NOMO-1 treated with DMSO at 0.1 percent for 48 hours (cell line): Measurements from ENCODE around the gene EIF5B.

Experiments used
- DNase-seq: peaks from one replicate; lab custom pipeline; 2025; ENCODE audit not compliant: unreplicated experiment; lab: John Stamatoyannopoulos, UW

The EIF5B gene

DNA sequence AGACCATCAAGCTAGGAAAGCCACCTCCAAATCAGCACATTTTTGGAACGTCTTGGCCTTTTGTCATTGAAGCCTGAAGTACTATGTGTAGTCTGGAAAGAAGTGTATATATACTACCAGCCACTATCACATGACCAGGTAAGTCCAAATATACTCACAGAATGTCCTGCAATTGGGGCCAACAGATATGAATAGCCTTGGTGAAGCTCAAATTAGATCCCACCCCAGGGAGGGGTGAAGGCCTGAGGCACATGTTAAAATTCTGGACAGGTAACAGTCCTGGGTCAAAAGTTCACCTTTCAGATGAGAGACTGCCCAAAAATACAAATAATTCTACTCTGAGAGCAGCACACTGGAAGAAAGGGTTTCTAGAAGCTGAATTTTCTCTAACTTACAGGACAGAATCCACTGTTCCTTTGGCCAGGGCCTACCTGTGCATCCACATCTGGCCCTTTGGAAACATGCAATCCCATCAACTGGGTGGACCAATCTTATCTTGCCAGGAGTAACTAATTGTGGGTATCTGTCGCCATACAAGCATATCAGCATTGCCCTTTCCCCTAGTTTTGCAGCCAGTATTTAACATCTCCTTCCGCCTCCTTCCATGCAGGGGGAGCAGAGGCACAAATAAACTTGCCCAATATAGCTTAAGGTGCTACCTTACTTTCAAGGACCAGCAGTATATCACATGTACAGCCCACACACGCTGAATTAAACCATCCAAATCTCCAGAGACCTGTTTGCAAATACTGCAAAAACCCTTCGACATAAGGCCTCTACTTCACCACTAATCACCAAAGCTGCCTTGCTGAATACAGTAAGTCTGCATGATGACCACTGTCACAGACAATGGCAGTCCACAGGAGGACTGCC lies 67.8 kb downstream of the EIF5B start:
- no peak for DNase-seq

DNA sequence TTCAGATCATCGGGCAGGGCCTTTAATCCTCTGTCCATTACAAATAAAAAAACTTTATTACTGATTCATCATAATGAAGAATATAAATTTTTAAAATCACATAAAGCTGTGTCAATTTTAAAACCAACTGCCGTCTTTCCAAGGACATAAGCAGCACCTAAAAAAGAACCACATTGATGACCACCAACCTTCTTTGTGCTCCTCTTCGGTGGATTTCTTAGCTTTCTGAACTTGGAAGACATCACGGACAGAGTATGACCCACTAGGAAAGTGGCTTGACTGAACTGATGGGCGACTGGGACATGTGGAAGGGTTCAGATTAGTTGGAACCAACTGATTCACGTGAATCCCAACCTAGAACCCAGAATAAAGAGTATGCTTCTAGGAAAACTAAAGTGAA lies 68.9 kb downstream of the EIF5B start:
- DNase-seq = no peak

DNA sequence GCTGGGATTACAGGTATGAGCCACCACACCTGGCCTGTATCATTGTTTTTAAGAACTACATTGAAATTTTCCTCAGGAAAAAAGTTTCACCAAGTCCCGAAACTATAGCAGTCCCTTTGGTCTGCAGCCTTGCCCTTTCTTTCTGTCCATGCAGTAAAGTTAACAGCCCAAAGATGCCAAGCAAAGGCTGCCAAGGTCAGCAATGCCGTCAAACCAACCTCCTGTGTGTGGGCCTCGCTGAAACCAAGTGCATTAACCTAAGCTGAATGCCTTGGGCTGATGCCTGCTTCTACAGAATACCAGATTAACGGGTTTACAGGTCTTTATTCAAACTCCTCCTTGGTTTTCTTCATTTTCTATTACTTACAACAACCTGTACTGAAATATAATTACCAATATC lies 73.1 kb downstream of the EIF5B start:
- DNase-seq = no peak

DNA sequence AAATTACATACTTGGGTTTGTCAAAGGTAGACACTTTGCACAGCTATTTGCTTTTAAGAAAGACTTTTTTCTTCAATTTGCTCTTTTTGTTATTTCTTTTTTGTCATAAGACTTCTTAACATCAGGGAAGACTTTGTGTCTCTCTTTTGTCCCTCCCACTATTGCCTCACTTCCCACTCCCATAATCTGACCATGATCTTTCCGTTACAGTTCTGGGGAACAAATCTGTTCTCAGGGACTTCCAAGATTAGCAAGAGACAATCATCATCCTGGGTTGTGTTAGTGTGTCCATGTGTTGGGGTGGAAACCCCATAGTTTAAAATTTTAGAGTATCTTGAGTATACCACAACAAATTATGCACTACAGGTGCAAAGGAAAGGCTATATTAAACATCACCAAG lies 77.4 kb downstream of the EIF5B start:
- DNase-seq = no peak

DNA sequence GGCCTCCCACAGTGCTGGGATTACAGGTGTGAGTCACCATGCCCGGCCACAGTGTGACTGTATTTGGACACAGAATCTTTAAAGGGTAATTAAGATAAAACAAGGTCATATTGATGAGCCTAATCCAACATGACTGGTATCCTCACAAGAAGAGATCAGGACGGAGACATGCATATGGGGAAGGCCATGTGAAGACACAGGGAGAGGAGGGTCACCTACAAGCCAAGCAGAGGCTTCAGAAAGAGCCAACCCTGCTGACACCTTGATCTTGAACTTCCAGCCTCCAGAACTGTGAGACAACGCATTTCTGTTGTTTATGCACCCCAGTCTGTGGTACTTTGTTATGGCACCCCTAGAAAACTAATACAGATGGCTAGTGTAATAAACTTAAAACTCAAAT lies 80.2 kb downstream of the EIF5B start:
- DNase-seq = no peak

DNA sequence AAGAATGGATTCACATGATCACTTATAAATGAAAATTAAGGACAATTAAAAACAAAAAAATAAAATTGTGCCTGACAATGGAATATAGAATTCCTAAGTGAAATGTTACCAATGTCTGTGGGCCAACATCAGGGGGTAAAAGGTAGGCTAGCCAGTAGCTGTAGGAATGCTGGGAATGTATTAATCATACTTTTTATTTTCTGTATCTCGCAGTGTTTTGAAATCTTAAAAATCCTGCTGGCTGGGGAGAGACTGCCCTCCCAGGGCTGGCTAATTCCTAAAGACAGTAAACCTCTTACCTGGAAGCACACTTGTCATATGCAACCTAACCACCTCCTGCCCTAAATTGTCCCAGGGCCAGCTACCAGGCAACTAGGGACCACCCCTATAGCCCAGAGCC lies 82.8 kb downstream of the EIF5B start:
- DNase-seq = no peak

DNA sequence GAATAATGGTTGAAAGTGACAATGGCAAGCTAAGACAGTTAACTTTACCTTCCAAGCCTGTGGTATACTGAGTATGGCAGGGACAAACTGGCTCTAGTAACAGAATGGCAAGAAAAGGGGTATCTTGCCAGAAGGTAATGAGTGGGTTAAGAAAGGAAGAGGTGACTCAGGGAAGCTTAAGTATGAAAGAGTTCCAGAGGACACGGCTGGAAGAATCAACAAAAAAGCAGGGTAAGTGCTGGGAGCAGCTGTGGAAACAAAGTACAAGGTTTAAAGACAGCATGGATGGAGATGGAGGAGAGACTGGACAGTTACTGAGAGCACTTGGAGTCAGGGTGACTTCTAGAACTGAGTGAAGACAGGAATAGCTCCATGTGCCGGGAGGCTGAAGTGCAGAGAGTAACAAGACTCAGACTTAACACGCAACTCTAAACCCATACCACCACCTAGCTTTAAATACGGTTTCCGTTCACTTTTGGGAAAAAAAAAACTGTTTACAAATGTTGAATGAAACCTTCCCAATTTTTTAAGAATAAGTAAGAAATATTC lies 83.6 kb downstream of the EIF5B start:
- DNase-seq = no peak

DNA sequence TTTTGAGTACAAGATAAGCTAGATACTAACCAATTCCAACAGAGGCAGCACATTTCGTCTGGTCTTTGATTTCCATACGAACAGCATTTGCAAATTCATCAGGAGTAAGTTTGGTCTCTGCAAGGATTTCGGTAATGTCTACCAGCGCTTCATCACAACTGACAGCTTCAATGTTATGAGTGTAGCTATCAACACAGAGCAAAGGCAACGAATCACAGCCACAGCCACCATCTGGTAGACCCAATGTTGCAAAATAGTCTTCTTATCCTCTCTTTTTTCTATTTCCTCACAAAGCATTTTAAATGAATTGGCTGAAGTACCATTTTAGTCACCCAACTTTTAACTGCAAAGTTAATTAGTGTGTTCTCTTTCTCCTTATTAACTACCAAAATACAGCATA lies 84.3 kb downstream of the EIF5B start:
- no peak for DNase-seq

DNA sequence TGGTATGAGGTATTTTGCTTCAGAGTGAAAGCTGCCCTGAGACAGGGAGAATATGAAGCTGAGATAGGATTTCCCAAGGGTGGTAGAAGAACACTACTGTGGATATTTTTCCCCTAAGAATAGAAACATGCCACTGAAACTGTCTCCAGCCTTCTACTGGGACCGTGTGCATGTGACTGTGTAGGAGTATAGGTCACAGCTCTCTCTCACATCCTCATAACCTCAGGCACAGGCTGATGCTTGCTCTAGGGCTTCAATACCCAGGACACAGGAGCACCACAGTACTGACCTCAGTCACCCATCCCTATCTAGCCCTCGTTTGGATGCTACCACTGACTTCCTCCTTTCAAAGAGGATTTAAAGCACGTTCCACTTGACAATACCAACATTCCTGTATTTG lies 85.4 kb downstream of the EIF5B start:
- no peak for DNase-seq

DNA sequence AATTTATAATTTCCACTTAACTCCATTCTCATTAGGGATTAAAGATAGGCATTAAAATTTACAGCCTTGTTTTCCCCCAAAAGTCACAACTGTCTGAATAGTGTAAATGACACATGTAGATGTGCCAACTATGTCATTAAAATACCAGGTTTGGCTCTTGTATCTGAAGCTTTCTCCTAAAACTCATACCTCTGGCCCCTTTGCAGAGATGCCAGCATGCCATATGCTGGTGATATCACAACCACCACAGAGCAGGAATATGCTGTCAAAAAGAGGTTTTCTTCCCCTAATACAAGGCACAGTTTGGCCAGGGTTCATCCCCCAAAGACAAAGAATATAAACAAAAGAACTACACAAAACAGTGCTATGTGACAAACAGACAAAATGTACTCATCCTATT lies 87.2 kb downstream of the EIF5B start:
- no peak for DNase-seq

DNA sequence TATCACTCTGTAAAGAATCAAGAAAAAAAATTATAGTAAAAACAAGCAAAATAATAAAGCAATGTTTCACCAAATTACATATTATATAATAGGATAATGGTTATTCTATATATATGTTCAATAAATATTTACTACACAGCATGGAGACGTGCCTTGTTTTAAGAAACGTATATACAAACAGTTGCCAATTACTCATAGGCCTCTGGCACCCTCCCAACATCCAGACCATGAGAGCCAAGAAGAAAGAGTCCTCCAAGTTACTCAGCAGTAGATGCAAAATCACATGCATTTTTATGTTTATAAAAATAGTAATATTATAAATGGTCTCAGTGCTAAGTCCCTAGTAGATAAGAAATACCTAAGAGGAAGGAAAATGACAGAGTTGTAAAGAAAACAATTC lies 87.8 kb downstream of the EIF5B start:
- DNase-seq = no peak

DNA sequence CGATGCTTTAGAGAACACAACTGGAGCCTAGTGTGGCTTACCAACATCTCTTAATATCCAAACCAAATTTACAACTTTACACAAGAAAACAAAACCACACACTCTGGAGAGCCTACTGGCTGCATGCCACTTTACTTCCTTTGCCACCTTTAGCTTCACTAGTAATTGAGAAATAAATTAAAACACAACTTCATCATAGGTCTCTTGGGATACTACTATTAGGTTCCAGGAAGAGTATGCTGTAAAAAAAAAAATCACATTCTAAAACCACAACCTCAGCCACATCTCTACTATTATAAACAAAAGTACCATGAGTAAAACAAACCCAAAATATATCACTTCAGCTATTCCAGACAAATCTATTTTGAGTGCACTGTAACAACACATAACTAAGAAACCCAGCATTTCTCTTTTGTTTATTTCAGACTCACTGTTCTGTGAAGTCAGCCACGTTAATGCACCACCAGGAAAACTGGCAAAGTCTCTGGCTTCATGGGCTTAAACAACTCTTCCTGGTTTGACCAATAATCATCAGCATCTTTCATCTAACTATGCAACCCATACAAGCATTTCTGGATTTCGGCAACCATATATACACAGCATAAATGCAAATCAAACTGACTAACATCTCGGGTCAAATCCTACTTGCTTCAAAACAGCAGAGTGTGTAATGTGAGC lies 93.6 kb downstream of the EIF5B start:
- no peak for DNase-seq

DNA sequence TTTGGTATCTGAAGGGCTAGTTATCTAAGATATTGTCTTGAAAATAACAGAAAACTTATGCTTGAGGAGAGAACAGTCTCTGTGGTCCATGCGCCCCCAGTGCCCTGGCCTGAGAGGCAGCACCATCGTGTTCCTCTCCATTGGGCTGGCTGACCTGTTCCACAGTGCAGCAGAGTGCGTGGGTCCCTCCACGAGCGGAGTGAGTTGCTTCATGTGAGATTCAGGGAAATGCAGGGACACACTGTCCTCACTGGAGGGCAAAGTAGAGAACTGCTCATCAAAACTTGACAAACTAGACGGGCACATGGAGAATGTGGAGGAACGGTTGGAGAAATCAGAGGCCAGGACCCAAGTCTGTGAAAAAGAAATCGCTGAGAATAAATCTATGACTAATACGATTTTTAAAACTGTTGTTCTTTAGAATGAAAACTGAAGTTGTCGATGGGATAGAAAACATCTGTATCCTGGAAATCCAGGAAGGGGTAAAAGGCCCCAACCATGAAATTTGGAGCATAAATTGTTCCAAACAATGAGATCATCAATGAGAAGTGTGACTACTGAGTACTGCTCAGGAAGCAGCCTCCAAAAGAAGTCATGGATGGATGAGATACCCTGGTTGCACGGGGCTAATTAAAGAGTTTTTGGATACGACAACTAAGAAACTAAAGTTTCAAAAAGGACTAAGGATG lies 94.5 kb downstream of the EIF5B start:
- DNase-seq = no peak

DNA sequence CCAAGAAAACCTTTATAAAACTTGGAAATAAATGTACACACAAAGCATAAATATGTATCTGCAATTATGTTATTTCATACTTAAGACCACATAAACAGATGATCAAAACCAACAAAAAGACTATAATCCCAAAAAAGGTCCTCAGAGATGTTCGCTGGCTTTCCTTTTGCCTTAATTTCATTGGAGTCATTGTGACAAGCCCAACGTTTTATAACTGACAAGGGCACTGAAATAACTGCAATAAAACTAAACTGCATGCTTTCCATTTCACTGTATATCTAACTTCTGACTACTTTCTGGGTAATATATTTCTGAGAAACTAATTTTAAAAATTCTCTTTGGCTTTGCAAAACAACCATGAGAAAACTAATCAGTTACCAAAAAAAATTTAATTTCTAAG lies 96.2 kb downstream of the EIF5B start:
- DNase-seq = no peak

DNA sequence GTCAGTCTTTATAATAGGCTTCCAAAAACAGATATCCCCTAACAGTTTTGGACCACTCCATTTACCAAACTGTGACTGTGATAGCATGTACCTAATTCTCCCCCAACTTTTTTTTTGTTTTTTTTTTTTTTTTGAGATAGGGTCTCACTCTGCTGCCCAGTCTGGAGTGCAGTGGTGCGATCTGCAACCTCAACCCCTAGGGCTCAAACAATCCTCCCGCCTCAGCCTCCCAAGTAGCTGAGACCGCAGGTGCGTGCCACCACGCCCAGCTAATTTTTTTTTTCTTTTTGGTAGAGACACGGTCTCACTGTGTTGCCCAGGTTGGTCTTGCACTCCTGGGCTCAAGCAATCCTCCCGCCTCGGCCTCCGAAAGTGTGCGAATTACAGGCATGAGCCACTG lies 99.7 kb downstream of the EIF5B start:
- DNase-seq = no peak

DNA sequence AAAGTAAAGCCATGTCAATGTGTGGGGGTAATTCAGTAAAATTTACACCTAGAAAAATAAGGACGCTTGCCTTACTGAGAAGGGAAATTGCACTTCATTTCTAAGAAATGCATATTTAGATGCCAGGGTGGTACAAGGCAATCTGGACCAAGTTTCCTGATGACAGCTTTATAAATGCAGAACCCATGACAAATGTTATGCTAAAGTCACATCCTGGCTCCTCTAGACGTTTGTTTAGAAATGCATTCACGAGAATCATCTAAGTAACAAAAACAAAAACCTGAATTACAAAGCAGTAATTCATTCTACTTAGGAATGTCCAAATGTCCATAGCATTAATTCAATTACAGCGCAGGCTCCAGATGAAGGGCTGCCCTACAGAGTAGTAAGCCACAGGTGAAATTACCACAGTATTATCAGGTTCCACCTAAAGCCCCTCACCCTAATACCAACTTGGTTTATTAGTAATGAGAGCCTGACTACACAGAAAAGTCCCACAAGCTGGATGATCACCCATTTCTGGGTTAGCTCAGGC lies 102.8 kb downstream of the EIF5B start:
- no peak for DNase-seq

DNA sequence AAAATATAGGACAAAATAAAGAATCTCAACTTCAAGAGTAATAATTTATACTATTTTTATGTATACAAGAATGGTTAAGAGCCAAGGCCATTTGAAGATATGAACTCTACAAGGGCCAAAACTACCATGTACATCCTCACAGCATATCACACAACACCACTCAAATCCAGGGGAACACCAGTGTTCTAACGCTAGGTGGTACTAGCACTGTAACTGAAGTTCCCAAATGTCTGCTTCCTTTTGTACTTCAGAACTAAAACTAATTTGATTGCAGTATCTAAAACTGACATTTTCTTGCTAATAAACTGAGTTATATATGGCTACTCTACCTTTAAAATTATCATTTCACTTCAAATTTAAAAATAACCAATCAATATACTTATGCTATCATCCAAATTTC lies 105.6 kb downstream of the EIF5B start:
- DNase-seq = no peak

DNA sequence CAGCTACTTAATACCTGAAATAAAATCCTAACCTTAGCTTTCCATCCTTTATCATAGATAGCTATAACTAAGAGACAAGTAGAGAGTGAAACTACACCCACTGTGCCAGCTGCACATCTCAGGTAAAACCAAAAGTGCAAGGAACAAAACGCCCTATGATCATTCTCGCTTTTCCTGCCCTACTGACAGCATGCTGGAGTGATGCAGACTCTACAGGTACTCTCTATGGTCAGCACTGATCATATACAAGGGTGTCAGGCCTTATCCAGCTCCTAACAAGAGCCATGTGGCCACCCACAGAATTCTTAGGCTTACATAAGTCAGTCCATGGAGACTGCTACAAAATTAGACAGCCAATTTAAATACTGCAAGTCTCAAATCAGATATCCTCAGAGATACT lies 107.0 kb downstream of the EIF5B start:
- DNase-seq = no peak

DNA sequence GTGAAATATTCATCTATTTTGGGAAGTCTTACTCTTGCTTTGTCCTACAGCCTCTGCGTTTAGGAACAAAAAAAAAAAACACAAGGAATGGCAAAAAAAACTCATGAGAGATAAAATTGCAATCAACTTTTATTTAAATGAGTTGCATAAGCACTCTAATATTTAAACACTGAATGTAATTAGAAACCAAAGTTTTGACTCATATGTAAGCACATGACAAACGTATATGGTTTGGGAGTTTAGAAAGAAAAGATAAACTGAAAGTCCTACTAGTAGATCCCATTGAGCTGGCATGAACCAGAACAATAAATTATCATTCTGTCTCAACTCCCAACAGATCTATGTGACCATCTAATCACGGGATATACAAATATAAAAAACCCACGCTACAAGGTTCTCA lies 107.9 kb downstream of the EIF5B start:
- no peak for DNase-seq

DNA sequence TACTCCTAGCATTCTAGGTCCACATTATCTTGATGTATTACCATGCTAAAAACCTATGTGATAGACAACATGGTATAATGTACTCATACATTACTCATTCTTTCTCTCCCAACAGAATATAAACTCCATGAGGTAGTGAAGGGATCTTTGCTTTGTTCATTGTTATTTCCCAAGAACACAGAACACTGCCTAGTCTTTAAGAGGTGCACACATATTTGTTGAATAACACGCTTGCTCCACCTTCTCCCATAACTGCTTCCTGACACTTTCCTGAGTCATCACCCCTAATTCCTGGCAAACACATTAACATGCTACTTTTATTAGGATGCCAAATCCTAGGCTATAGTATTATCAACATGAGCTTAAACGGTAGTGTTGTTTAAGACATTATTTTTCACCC lies 111.4 kb downstream of the EIF5B start:
- no peak for DNase-seq

DNA sequence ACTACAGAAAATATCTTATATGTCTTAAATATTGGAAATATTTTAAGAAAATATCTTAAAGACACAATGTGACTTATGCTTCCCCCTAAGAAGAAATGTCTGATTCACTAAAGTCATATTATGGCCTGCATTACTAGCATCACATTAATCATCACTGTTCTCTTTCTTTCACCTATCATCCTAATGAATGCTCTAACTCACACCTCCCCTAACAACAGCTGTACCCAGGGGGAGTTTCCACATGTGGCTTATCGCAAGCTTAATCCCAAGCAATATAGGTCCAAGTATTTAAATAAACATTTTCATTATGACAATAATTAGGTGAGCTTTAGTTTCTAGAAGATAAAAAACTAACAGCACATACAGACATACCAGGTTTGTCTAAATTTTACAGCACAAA lies 113.0 kb downstream of the EIF5B start:
- no peak for DNase-seq
